ENCODE data around the gene NELFA.

Gene NELFA

GRCh38 chr4:2049811-2050210 lies 41.0 kb upstream of the NELFA start:
- TF ChIP-seq FOXM1 (IDR thresholded peaks at IDR 0.05; ENCODE audit: borderline replicate concordance, low read depth), result no peak
- no peak for TF ChIP-seq MAX (IDR thresholded peaks at IDR 0.05)
- TF ChIP-seq EP300 (IDR thresholded peaks at IDR 0.05; ENCODE audit: borderline replicate concordance), result no peak
- no peak for TF ChIP-seq REST (IDR thresholded peaks at IDR 0.05; ENCODE audit: low read depth)
- no peak for TF ChIP-seq CEBPB (IDR thresholded peaks at IDR 0.05)
- TF ChIP-seq CREB1 (IDR thresholded peaks at IDR 0.05; ENCODE audit: low read depth), result no peak
- TF ChIP-seq ZBTB7A (IDR thresholded peaks at IDR 0.05; ENCODE audit: low read depth), result no peak
- TF ChIP-seq NFIC (IDR thresholded peaks at IDR 0.05), result no peak
- no peak for TF ChIP-seq USF1 (IDR thresholded peaks at IDR 0.05)
- TF ChIP-seq TCF12 (IDR thresholded peaks at IDR 0.05; ENCODE audit: low read depth), result no peak
- TF ChIP-seq YY1 (IDR thresholded peaks at IDR 0.05; ENCODE audit: low read depth), result no peak
- no peak for TF ChIP-seq RAD21 (IDR thresholded peaks at IDR 0.05; ENCODE audit: low read depth)
- no peak for TF ChIP-seq TAF1 (IDR thresholded peaks at IDR 0.05; ENCODE audit: low read depth)
- no peak for TF ChIP-seq TEAD4 (IDR thresholded peaks at IDR 0.05)
- TF ChIP-seq EGR1 (IDR thresholded peaks at IDR 0.05), result no peak

- TF ChIP-seq EGR1 (IDR thresholded peaks at IDR 0.05) (no peak), TEAD4 (IDR thresholded peaks at IDR 0.05) (no peak), TCF12 (IDR thresholded peaks at IDR 0.05; ENCODE audit: low read depth) (no peak), CREB1 (IDR thresholded peaks at IDR 0.05; ENCODE audit: low read depth) (no peak), NFIC (IDR thresholded peaks at IDR 0.05) (no peak), MAX (IDR thresholded peaks at IDR 0.05) (no peak), ZBTB7A (IDR thresholded peaks at IDR 0.05; ENCODE audit: low read depth) (no peak), RAD21 (IDR thresholded peaks at IDR 0.05; ENCODE audit: low read depth) (no peak)
Observed at GRCh38 chr4:2049381-2049780, 40.6 kb upstream of the NELFA start.

GRCh38 chr4:2048831-2049230 lies 40.1 kb upstream of the NELFA start:
- TF ChIP-seq REST (IDR thresholded peaks at IDR 0.05; ENCODE audit: low read depth) (no peak), NFIC (IDR thresholded peaks at IDR 0.05) (no peak), ZBTB7A (IDR thresholded peaks at IDR 0.05; ENCODE audit: low read depth) (no peak), TAF1 (IDR thresholded peaks at IDR 0.05; ENCODE audit: low read depth) (no peak), EP300 (IDR thresholded peaks at IDR 0.05; ENCODE audit: borderline replicate concordance) (no peak), TEAD4 (IDR thresholded peaks at IDR 0.05) (no peak), MAX (IDR thresholded peaks at IDR 0.05) (no peak), YY1 (IDR thresholded peaks at IDR 0.05; ENCODE audit: low read depth) (no peak), CEBPB (IDR thresholded peaks at IDR 0.05) (no peak), TCF12 (IDR thresholded peaks at IDR 0.05; ENCODE audit: low read depth) (no peak), RAD21 (IDR thresholded peaks at IDR 0.05; ENCODE audit: low read depth) (no peak), FOXM1 (IDR thresholded peaks at IDR 0.05; ENCODE audit: borderline replicate concordance, low read depth) (no peak), EGR1 (IDR thresholded peaks at IDR 0.05) (no peak), CREB1 (IDR thresholded peaks at IDR 0.05; ENCODE audit: low read depth) (no peak), USF1 (IDR thresholded peaks at IDR 0.05) (no peak)

GRCh38 chr4:2047781-2048581 lies 39.2 kb upstream of the NELFA start:
- no peak for TF ChIP-seq CREB1 (IDR thresholded peaks at IDR 0.05; ENCODE audit: low read depth)
- no peak for TF ChIP-seq CEBPB (IDR thresholded peaks at IDR 0.05)
- TF ChIP-seq EP300 (IDR thresholded peaks at IDR 0.05; ENCODE audit: borderline replicate concordance), result no peak
- TF ChIP-seq MAX (IDR thresholded peaks at IDR 0.05), result no peak
- TF ChIP-seq TCF12 (IDR thresholded peaks at IDR 0.05; ENCODE audit: low read depth), result no peak
- no peak for TF ChIP-seq TEAD4 (IDR thresholded peaks at IDR 0.05)
- no peak for TF ChIP-seq USF1 (IDR thresholded peaks at IDR 0.05)
- no peak for TF ChIP-seq EGR1 (IDR thresholded peaks at IDR 0.05)
- TF ChIP-seq TAF1 (IDR thresholded peaks at IDR 0.05; ENCODE audit: low read depth), result no peak
- TF ChIP-seq NFIC (IDR thresholded peaks at IDR 0.05), result no peak
- TF ChIP-seq FOXM1 (IDR thresholded peaks at IDR 0.05; ENCODE audit: borderline replicate concordance, low read depth), result no peak
- TF ChIP-seq REST (IDR thresholded peaks at IDR 0.05; ENCODE audit: low read depth), result no peak
- no peak for TF ChIP-seq ZBTB7A (IDR thresholded peaks at IDR 0.05; ENCODE audit: low read depth)
